ENCODE data around the gene SLC9A6. TPM values are rescaled to one million over a fixed set of nuclear protein-coding genes. Genes with fewer than 3 reads are reported as not detected.

Gene SLC9A6
- total and polyA plus RNA-seq, 2 of the 8 experiments (the other 6 are each of a cell fraction or from before 2014, with no cell fraction given): 8.0 to 14.1 TPM

DNA sequence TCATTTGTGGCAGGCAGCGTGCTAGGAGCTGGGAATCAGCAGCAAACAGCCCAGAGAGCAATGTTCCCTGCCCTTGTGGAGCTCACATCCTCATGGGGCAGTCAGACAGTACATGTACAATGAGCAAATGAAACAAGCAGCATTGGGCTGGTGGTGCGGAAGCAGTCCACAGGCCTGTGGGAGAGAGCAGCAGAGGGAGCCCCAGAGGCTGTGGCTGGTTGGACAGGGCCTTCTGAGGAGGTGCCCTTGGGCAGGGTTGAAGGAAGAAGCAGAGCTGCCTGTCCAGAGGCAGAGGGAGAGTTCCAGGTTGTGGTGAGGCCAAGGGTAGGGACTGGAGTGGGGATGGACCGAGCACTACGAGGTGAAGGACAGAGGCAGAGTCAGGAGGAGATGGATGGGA, 33.9 kb upstream of the SLC9A6 start:
- Histone ChIP-seq H3K9ac (replicated peaks in 1 of 4; ENCODE audit: extremely low read depth in 1 of 4, low read depth in 3 of 4, low read length in 3 of 4) (no peak overlapping the region), H3K18ac (ENCODE audit: extremely low read depth, low read length) (no peak overlapping the region), H2BK15ac (ENCODE audit: low read length) (no peak overlapping the region), H3K4me2 (ENCODE audit: insufficient read depth in 1 of 2, low read depth in 2 of 2, low read length in 2 of 2) (no peak overlapping the region), H4K91ac (replicated peaks; ENCODE audit: insufficient read length, low read length) (no peak overlapping the region), H3K23ac (ENCODE audit: insufficient read length) (no peak overlapping the region), H2BK120ac (replicated peaks; ENCODE audit: low read depth, low read length) (no peak overlapping the region), H2BK12ac (ENCODE audit: low read depth, low read length) (no peak overlapping the region), H3K23me2 (ENCODE audit: low read depth, low read length) (no peaks in the 10 kb centered on the region), H3K36me3 (ENCODE audit: control insufficient read depth in 2 of 4, insufficient read depth in 4 of 4, low read length in 3 of 4) (no peaks in the 10 kb centered on the region), H3K27me3 (replicated peaks in 1 of 4; ENCODE audit: control insufficient read depth in 3 of 4, extremely low read depth in 1 of 4, insufficient read depth in 3 of 4, low read length in 3 of 4) (no peaks in the 10 kb centered on the region), H3K27ac (ENCODE audit: low read depth, low read length) (no peak overlapping the region), H3K14ac (ENCODE audit: insufficient read length) (no peak overlapping the region), H3K9me3 (ENCODE audit: insufficient read depth in 2 of 2, low read depth in 1 of 2, low read length in 1 of 2) (no peaks in the 10 kb centered on the region; a peak in 1 of 4 replicates), H3K79me2 (ENCODE audit: control insufficient read depth in 1 of 2, insufficient read depth in 2 of 2, low read length in 2 of 2) (no peaks in the 10 kb centered on the region), H3K4me3 (ENCODE audit: extremely low read depth in 1 of 4, insufficient read depth in 2 of 4, low read depth in 3 of 4, low read length in 4 of 4) (no peak overlapping the region), H2BK5ac (ENCODE audit: low read depth, low read length) (no peak overlapping the region), H3K79me1 (ENCODE audit: low read depth, low read length) (no peaks in the 10 kb centered on the region), H4K20me1 (replicated peaks in 1 of 2; ENCODE audit: control insufficient read depth in 1 of 2, insufficient read depth in 2 of 2, low read length in 2 of 2) (no peaks in the 10 kb centered on the region), H4K5ac (ENCODE audit: insufficient read length, low read depth, low read length) (no peak overlapping the region), H3K4ac (replicated peaks; ENCODE audit: insufficient read length, low read depth, low read length) (no peak overlapping the region), H2BK20ac (ENCODE audit: low read length) (no peak overlapping the region), H4K8ac (ENCODE audit: extremely low read depth, insufficient read depth, low read length) (no peak overlapping the region), H3K4me1 (replicated peaks in 1 of 4; ENCODE audit: control insufficient read depth in 3 of 4, insufficient read depth in 4 of 4, low read length in 3 of 4) (no peaks in the 10 kb centered on the region), H3K56ac (replicated peaks; ENCODE audit: insufficient read length, low read depth, low read length) (no peak overlapping the region), H2AFZ (ENCODE audit: low read length) (no peak overlapping the region), H2AK5ac (ENCODE audit: low read depth, low read length) (no peak overlapping the region)
- ChIA-PET POLR2A (ENCODE audit: partially characterized antibody) (no interaction called here), CTCF (ENCODE audit: partially characterized antibody) (interaction anchor here (1.0 kb wide), 1 partner anchor 19 kb away, joined by 3 read pairs; no protein-coding TSS in a partner anchor)
- DNase-seq (ENCODE audit: low read depth in 1 of 2, low spot score in 2 of 2): no peak
- FAIRE-seq: no peak
- WGBS, 2 experiments (ENCODE audit: extremely low coverage in 1 of 2, insufficient coverage in 1 of 2, insufficient read length in 1 of 2, insufficient replicate concordance in 2 of 2, low coverage in 1 of 2, low lambda C conversion rate in 2 of 2, missing lambda C conversion rate in 1 of 2): 83% methylated on average over 2 of the region's 4 CpGs; no CpG with 5 or more reads in 1 of the 2 experiments
- TF ChIP-seq GTF2F1 (IDR thresholded peaks at IDR 0.05; ENCODE audit: borderline replicate concordance, low read depth, low read length) (no peak), BRCA1 (IDR thresholded peaks at IDR 0.05; ENCODE audit: low read depth, low read length) (no peak), POLR2AphosphoS5 (IDR thresholded peaks at IDR 0.05; ENCODE audit: low read depth, low read length) (no peak), KDM1A (IDR thresholded peaks at IDR 0.05; ENCODE audit: borderline replicate concordance, low read length) (no peak), POU5F1 (IDR thresholded peaks at IDR 0.05; ENCODE audit: low read depth, low read length) (no peak), JUN (IDR thresholded peaks at IDR 0.05; ENCODE audit: low read depth, low read length) (no peak), RBBP5 (IDR thresholded peaks at IDR 0.05; ENCODE audit: borderline replicate concordance, low read depth, low read length) (no peak), EGR1 (IDR thresholded peaks at IDR 0.05; ENCODE audit: borderline replicate concordance, low read depth, low read length) (no peak), TAF1 (IDR thresholded peaks at IDR 0.05; ENCODE audit: low read depth, low read length) (no peak), TBP (IDR thresholded peaks at IDR 0.05; ENCODE audit: low read depth, low read length) (no peak), KDM5A (IDR thresholded peaks at IDR 0.05; ENCODE audit: low read length) (no peak), ZNF274 (IDR thresholded peaks at IDR 0.05; ENCODE audit: borderline replicate concordance, extremely low read depth, low read length) (no peak), SAP30 (IDR thresholded peaks at IDR 0.05; ENCODE audit: insufficient read depth, insufficient replicate concordance, low read length) (no peak), MAFK (IDR thresholded peaks at IDR 0.05; ENCODE audit: low read depth, low read length) (no peak), SIN3A (conservative IDR thresholded peaks at IDR 0.05 in 1 of 2, IDR thresholded peaks at IDR 0.05 in 1 of 2; ENCODE audit: low read depth in 1 of 2, low read length in 2 of 2) (no peak)
